Stimulated activated CD8-positive, alpha-beta memory T cell treated with anti-CD3 and anti-CD28 coated beads, Interleukin-2, amount 100 ng/mL, for 1 hour (primary cell): ENCODE data around the gene CACHD1.
"Not testable (repeated sequence)": the region's sequence is repeated elsewhere in the genome, so short reads cannot be mapped to it uniquely, and the experiment has no call there.

Experiments used
- DNase-seq, 2 donors: peaks; one replicate each; pipeline ENCODE4 v3.0.0-alpha.2; 2020; ENCODE audit warnings: low read depth in 2 of 2

The CACHD1 gene

DNA sequence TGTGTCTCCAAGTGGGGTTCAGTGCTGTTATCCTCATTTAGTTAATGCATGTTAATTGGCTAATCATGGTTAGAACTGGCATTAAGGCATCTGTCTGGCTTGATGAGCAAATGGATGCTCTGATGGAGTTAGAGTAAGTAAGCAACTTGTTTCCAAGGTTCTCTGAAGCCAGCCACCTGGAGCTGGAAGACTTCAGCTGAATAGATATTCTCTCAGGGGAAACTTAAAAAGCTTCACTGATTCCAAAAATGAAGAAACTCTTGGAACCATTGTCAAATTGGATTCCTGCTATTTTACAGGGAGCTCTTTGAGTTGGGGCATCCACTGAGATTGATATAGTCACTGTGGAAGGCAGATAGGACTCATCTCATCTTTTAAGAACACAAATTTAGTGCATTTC is 118.9 kb downstream of the CACHD1 start:
- no peak for DNase-seq

DNA sequence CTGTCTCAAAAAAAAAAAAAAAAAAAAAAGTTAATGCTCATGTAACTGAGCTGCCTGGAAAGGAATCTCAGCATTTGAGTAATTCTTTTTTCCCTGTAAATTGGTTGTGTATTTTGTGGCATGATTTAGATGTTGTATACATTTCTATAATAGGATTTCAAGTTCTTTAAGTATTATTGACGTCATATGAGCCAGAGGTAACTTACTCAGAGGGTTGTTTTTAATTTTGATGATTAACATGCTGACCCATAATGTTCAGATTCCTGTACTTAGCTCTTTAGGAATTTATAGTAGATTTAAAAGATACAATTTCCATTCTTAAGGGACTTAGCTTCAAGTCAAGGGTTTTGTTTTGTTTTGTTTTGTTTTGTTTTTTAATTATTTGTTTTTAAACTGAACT is 120.4 kb downstream of the CACHD1 start:
- no peak for DNase-seq

DNA sequence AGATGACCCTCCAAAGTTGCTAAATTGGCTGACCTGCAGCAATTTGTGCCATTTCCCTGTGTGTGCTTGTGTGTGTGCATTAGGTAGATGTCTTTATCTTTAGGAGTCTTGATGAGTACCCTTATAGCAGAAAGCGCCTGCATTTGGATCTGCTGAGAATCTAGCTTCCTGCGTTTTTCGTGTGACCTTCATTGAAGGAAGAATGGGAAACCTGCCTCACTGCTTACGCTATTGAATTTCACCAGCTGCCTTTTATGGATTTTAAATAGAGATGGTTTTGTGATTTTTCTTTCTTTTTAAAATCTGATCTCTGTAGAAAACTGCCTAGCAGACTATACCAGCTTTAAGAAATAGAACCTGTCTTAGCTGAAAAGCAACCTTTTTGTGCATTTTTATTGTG is 124.5 kb downstream of the CACHD1 start:
- no peak for DNase-seq

DNA sequence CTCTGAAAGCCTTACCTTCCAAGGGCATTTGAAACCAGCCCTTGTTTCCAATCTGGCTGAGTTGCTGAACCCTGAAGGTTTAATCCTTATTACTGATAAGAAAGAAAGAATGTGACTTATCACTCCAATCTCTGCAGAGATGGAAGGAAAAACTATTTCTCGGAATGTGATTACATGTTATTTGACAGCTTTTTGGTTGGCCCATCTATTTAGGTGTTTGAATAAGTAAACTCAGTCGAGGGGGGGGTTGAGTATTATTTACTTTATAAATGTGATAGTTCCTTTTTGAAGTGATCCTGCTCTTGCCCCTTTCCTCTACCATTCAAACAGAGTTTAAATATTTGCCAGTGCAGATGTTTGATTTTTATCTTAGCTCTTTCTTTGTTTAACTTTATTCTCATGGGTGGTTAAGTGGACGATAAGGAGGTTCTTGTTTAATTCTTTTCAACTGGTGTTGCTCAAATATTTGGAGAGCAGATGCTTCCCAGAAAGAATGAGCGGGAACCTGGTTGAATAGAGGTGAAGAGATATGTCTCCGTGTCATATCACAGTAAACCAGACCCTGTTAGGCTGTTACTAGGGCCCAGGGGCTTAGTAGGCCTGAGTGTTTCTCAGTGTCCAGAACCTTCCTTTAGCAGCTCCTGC is 126.1 kb downstream of the CACHD1 start:
- DNase-seq, result no peak

DNA sequence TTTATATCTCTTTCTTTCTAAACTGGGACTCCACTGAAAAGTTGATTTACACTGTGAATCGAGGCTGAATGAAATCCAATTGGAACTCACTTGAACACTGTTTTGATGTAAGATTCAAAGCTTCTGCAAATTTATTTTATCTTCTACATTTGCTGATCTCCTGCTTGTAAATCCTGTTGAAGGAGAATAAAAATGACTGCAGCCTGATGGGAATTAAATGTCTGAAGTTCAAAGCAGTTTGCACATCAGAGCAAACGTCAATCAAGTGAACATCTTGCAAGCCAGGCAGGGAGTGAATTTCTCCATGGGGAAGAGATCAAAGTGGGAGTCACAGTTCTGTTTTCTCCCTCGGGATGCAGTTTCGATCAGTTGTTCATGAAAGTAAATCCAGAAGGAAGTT is 127.2 kb downstream of the CACHD1 start:
- DNase-seq, result no peak

DNA sequence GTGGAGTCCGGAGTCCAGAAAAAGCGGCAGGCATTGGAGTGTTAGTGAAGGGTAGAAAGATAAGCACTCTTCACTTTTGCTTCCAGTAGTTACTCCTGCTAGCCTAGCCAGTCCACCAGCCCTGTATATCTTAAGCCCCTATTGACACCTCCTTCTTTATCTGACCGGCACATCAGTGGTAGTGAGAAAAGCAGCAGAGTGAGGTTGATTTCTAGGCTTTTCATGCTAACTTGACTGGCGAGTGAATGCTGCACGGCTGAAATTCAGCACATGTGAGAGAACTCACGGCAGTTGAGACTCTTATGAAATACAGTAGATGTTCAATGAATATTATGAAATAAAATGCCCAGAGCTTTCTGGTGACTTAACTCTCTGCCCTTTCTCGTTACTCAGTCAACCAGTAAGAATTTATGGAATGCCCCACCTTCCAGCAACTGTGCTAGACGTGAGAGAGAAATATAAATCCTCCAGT is 128.2 kb downstream of the CACHD1 start:
- DNase-seq, result no peak

DNA sequence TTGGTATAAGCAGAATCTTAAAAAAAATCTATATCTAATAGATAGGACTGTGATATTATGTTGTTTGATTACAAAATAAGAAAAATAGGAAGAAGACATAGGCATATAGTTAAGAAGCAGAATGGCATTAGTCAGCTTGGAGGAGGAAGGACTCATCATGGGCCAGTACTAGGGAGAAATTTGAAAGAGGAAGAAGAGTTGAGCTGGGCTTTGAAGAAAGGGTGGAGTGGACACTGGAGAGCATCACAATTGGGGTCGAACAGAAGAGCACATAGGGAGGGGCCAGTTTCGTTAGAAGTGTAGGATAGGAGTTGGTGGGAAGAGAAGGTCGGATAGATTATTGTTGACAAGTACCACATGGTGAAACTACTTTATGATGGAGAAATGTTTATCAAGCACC is 129.3 kb downstream of the CACHD1 start:
- no peak for DNase-seq

DNA sequence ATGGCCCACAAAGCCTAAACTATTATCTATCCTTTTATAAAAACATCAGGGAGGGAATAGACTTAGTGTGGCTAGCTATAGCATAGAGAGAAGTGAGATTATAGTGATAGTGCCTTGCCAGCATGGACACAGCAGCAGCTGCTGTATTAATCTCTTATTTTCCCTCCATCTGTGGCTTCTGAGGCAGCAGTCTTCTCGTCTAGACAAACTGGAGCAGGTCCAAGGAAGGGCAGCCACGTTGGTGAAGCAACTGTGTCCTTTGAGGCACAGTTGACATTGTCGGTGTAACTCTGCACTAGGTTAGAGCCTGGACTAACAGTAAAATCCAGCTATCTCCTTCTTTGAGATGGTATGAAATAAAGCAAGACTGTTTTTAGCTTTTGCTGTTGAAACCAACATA is 131.3 kb downstream of the CACHD1 start:
- no peak for DNase-seq

DNA sequence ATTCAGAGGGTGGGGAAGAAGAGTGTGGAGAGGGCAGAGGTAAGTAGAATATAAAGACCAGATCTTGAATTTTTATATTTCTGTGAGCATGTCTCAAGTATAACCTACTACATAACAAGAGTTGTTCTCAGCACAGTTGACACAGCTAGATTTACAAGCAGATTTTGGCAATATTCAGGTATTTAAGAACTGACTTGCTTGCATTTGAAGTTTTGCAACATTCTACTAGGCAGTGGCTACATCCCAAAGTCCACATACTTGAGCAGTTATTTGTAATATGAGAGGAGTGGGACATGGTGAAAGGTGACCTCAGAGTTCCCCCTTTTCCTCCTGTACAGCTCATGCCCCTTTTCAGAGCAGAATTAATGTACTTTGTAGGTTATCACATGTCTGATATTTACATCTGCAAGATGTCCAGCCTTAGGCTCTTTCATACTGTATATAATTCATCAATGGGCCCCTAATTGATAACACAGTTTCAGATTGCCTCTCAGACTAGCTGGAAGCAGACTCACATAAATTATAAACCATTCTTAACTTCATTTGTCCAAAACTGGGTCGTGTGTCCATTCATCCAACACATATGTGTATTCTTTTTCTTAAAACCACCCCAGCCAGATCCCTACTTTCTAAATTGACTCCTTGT is 138.2 kb downstream of the CACHD1 start:
- no peak for DNase-seq

DNA sequence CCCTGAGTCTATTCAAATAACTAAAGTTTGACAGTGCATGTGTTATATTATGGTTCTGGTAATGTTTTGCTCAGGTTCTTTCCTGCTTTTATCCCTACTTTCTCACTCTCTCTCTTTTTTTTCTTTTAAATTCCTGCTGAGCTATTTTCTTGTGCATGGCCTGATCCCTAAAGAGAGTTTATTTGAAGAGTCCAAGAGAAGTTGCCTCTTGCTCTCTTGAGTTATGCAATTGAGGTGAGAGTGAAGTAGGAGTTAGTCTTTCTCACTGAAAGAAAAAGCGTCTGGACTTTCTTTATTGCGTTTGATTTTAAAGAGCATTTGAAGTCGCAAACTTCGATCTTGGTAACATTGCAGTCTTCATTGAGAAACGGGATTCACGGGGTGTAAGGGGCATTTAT is 138.7 kb downstream of the CACHD1 start:
- no peak for DNase-seq

DNA sequence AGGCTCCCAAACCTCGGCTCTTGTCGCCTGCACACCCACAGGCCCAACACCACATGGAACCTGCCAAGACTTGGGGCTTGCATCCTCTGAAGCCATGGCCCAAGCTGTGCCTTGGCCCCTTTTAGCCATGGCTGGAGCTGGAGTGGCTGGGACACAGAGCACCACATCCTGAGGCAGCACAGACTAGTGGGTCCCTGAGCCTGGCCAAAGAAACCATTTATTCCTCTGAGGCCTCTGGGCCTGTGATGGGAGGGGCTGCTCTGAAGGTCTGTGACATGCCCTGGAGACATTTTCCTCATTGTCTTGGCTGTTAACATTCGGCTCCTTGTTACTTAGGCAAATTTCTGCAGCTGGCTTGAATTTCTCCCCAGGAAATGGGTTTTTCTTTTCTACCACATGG is 141.0 kb downstream of the CACHD1 start:
- DNase-seq, result not testable (repeated sequence)

DNA sequence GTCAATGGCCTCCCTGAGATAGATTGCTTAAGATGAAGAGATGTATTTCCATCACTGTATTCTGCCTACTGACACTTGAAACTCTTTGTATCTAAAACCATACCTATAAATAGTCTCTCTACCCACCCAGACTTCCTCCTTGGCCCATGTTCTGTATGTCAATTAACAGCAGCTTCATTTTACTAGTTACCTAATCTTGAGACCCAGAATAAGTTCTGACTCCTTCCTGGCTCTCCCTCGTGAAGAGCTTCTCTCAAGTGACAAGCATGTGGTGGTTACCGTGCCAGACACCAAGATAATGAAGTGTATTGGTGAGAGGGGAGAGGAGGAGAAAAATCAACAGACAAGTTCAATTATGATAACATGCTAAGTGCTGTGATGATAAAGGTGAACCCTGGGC is 146.1 kb downstream of the CACHD1 start:
- DNase-seq, result no peak

DNA sequence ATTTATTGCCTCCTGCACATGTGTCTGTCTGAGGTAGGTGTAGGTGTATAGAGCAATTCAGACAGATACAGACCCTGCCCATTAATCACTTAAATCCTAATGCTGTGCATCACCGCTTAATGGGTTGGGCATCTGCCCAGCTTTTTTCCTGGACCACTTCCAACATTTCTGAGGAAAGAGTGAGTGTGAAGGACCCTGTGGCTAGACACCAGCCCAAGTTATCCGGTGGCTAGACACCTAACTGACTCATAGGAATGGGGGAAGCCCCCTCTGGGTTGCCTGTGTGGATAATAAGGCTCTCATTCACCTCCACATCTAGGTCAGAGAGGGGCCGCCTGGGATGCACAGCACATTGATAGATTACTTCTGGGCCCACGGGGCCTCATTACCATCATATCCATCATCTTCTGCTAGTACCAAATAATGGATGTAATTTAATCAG is 153.8 kb downstream of the CACHD1 start:
- DNase-seq, result no peak

DNA sequence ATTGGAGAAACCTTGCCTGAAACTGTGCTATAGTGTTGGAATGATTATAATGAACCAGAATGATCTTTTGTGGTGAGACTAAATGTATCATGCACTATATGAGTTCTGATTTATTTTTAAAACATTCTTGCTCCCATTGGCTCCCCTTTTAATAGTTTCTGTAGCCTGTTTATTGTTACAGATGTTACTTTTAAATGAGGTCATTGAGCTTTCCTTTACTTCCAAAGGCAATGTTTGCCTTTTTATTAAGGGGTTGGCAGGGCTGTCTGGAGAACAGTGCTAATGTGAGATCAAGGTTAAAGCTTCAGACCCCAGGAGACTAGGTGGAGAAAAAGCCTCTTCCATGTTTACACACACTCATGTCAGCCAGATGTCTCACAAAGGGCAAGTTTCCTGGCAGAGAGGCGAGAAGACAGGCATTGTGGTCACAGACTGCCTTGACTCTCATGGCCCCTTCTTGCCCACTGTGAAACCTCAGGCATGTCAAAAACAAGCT is 154.3 kb downstream of the CACHD1 start:
- DNase-seq, result no peak

DNA sequence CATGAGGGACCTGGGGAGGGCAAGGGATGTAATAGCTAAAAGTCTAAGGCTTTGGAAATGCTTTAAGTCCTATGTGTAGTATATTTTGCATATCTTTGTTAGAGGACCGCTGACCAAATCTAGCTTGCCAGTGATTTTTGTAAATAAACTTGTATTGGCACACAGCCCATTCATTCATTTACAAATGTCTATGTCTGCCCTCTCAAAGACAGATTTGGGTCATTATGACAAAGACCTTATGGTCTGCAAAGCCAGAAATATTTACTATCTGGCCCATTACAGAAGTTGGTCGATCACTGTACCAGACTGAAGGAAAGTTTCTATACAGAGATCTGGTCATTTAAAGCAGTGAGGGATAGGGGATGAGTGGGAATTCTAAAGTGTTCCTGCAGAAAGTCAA is 154.9 kb downstream of the CACHD1 start:
- DNase-seq, result no peak

DNA sequence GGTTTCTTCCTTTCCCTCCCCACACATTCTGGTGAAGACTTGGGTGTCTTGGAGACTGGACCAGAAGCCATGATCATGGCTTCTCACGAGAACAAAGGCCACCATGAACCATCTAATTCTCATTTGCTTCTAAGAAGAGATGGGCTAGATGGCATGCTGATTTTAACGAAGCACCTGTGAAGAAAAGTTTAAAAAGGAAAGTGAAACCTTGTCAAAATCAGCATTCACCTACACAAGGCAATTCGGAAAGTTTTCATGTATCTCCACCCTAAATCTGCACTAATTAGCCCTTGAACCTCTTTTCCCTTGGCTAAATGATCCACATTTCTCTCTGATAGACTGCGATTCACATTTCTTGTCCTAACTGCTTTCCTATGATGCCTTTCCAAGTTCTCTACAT is 160.7 kb downstream of the CACHD1 start:
- no peak for DNase-seq

DNA sequence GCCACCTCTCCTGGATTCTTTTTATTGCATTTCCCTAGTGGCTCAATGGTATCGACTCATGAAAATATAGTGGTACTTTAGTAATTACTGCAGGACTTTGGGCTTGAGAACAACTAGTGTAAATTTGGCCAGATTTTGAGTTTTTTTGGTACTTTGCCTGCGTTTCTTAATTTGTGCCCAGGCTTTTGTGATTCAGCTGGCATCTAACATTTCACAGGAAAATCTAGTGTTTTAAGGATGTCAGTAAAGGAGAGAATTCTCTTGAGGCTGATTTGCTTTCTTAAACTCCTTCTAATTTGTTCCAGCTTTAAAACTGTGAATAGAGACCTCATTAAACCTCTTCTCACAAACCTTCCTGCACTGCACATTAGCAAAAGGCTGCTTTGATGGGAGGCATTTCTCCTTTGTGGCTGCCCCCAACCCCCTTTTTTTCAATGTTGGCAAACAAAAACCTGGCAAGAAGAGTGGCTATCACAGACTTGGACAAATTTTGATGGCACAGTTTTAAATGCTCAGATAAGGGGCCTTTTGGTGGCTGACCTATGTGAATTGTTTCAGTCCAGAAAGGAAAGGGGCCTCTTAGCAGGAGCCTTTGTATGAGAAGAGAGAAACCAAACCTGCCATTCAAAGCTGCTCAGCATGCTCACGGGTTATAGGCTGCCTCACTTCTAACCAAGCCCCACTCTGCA is 161.6 kb downstream of the CACHD1 start:
- DNase-seq, result no peak

DNA sequence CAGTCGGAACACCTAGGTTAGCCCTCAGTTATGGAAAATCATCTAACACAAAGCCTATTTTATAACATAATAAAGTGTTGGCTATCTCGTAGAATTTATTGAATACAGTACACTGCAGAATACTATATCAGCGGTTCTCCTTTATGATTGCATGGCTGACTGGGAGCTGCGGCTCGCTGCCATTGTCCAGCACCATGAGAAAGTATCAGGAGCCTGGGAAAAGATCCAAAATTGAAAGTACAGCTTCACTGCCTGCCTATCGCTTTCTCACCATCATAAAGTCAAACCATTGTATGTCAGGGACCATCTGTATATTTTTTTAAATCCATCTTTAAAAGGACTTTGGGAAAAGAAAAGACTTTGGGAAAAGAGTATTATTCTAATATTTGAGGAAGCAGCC is 163.0 kb downstream of the CACHD1 start:
- no peak for DNase-seq

DNA sequence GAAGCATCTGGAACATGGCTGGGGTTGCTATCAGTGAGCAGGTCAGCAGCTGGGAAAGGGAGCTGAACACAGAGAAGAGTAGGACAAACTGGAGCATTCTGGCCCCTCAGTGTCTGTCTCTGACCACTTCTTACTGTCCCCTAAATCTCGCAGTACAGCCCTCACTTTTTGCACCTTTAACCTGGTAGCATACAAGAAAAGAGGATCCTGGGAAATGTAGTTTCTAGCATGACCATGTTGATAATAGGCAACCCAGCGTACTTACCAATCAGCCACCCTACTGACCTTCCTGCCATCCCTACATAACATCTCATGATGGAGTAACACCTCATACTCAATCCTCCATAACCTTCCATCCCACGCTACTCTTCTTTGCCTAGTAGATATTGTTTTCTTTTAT is 175.8 kb downstream of the CACHD1 start:
- DNase-seq, result no peak

DNA sequence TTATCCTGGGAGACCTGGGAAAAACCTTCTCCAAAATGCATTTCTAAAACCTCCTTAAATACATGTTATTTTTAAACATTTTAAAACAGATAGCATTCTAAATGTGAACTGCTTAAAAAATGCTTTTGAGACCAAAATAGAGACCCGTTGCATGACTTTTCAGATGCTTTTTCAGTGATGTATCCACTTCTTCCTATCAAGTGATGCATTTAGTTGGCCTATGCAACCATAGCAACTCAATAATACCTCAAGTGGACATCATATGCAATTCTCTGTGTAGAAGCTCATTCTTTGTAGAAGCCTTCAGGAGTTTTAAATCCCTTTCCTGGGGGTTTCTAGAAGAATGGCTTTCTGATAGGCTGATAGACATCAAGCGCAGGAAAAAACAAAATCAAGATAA is 180.5 kb downstream of the CACHD1 start:
- no peak for DNase-seq

DNA sequence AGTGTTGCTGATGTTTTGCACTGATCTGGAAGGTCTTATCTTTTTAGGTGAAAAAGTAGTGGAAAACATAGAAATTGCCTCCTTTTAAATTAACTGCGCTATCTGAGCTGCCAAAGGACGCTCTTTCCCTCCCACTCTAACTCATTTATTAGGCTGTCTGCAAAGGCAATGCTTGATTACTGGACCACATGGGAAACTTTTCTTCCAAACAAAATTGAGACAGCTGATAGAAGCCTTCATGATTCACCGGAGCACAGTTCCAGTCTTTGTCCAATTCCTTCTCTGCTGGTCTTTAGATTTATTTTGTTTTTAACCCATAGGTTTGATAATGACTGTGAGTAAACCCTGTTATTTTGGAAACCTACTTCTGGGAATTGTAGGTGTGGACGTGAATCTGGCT is 181.9 kb downstream of the CACHD1 start:
- DNase-seq, result no peak

DNA sequence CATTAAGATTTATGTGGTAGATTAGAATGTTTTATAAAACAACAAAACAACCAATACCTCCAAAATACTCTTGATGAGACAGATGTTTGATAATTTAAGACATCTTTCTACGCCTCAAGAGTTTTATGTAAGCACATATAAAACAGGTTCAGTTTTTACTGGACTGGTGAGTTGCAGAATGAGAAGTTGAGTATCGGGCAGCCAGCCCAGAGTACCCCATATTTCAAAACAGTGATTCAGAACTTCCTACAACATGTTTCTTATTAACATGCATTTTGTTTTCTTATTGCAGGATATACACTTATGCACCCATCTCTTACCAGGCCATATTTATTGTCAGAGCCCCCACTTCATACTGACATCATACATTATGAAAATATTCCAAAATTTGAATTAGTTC is 183.5 kb downstream of the CACHD1 start:
- no peak for DNase-seq
